Left lung (tissue), 10 donors: Measurements from ENCODE around the gene TBX10. TPM values are rescaled to one million over a fixed set of nuclear protein-coding genes. Genes with fewer than 3 reads are reported as not detected.

Experiments
- ATAC-seq: fragments of 200-7000 bp; cut with Tn5 transposase; one replicate; pipeline ENCODE4 v1.9.1; 2020; ENCODE audit warnings: moderate library complexity
- DNase-seq, 4 donors: peaks; one replicate each; pipeline ENCODE4 v3.0.0-alpha.2; 2013 to 2020
- H3K27ac ChIP-seq, 2 donors: fragments of 200-600 bp; sonication (generic) in 1 of 2; one replicate each; pipeline versions ENCODE4 v1.5.0 to v1.8.0; 2020 to 2021
- H3K27me3 ChIP-seq, 2 donors: fragments of 200-600 bp; sonication (generic) in 1 of 2; one replicate each; pipeline versions ENCODE4 v1.5.0 to v1.8.0; 2020 to 2021
- H3K36me3 ChIP-seq, 2 donors: fragments of 200-600 bp; sonication (generic) in 1 of 2; one replicate each; pipeline versions ENCODE4 v1.5.0 to v1.8.0; 2020 to 2021
- H3K4me1 ChIP-seq, 2 donors: fragments of 200-600 bp; one replicate each; pipeline ENCODE4 v1.8.0; 2021
- H3K4me3 ChIP-seq, 2 donors: fragments of 200-600 bp; sonication (generic) in 1 of 2; one replicate each; pipeline versions ENCODE4 v1.5.0 to v1.8.0; 2020 to 2021; ENCODE audit warnings: mild to moderate bottlenecking in 1 of 2
- H3K9me3 ChIP-seq, 2 donors: fragments of 200-600 bp; sonication (generic) in 1 of 2; one replicate each; pipeline versions ENCODE4 v1.5.0 to v1.8.0; 2020 to 2021
- CTCF ChIP-seq, 2 donors: fragments of 200-600 bp; sonication (generic) in 1 of 2; IDR thresholded peaks; one replicate each; pipeline versions ENCODE4 v1.5.0 to v1.8.0; 2021; ENCODE audit warnings: antibody characterized with exemption in 2 of 2
- intact Hi-C, 2 donors: fragments of 100-400 bp; cut with DNase I; formaldehyde crosslinking; loops; one replicate each; pipeline versions ENCODE4 v1.11.2 to v1.14.2; 2022
- polyA plus RNA-seq, 6 donors: library from polyadenylated mRNA; unstranded; fragments of 120-200 nt; gene quantifications; one replicate each; pipeline ENCODE4 v1.2.1, GENCODE V29; 2013; ENCODE audit not compliant: insufficient read length in 6 of 6
- total RNA-seq, 2 donors: library from RNA; stranded (reverse); fragmentation: NEBNext Ultra II Directional; extraction: Animal tissue kit (Norgen Biotek cat#: 25700); gene quantifications; one replicate each; pipeline ENCODE4 v1.2.1, GENCODE V29; 2021
- donor health status: DM: no; HTN: yes; CAD: no.
- donor health status: DM: no; HTN: no; CAD: no.

TBX10 gene
- total and polyA plus RNA-seq, 8 donors: 0.18 TPM; not detected in 7

- DNase-seq (no peak), ATAC-seq (no peak)
- Histone ChIP-seq H3K36me3 (no peaks in the 10 kb centered on the region), H3K4me3 (no peak overlapping the region), H3K4me1 (no peaks in the 10 kb centered on the region), H3K27ac (no peak overlapping the region), H3K27me3 (peaks cover 0 to 6% of the 10 kb centered on the region in 2 donors), H3K9me3 (no peaks in the 10 kb centered on the region)
- intact Hi-C loops: no loop called here
- no peak for TF ChIP-seq CTCF (IDR thresholded peaks at IDR 0.05)
These were observed 26.7 kb upstream of the TBX10 start for GRCh38 chr11:67666303-67666645.

GRCh38 chr11:67665541-67666302 is 26.2 kb upstream of the TBX10 start:
- Histone ChIP-seq H3K36me3 (no peaks in the 10 kb centered on the region), H3K4me3 (no peak overlapping the region), H3K9me3 (no peaks in the 10 kb centered on the region), H3K27ac (no peak overlapping the region), H3K27me3 (peaks cover 0 to 3% of the 10 kb centered on the region in 2 donors), H3K4me1 (no peaks in the 10 kb centered on the region)
- no peak for TF ChIP-seq CTCF (IDR thresholded peaks at IDR 0.05)
- intact Hi-C loops: no loop called here
- DNase-seq (peak in 1 of 4 donors; percentile 81), ATAC-seq (peak; percentile 87)

GRCh38 chr11:67664696-67665540 is 25.4 kb upstream of the TBX10 start:
- H3K4me1 ChIP-seq: no peaks in the 10 kb centered on the region
- intact Hi-C loops: no loop called here
- no peak overlapping the region for H3K27ac ChIP-seq
- DNase-seq: no peak
- no peak for ATAC-seq
- no peaks in the 10 kb centered on the region for H3K9me3 ChIP-seq
- H3K4me3 ChIP-seq: no peak overlapping the region
- no peak for TF ChIP-seq CTCF (IDR thresholded peaks at IDR 0.05)
- no peaks in the 10 kb centered on the region for H3K36me3 ChIP-seq
- no peaks in the 10 kb centered on the region for H3K27me3 ChIP-seq

GRCh38 chr11:67664213-67664585 is 24.6 kb upstream of the TBX10 start:
- Histone ChIP-seq H3K4me3 (no peak overlapping the region), H3K4me1 (no peaks in the 10 kb centered on the region), H3K27ac (no peak overlapping the region), H3K36me3 (no peaks in the 10 kb centered on the region), H3K27me3 (no peaks in the 10 kb centered on the region), H3K9me3 (no peaks in the 10 kb centered on the region)
- DNase-seq: no peak
- intact Hi-C loops: no loop called here
- no peak for TF ChIP-seq CTCF (IDR thresholded peaks at IDR 0.05)
- ATAC-seq: no peak

GRCh38 chr11:67663532-67664212 is 24.1 kb upstream of the TBX10 start:
- ATAC-seq: no peak
- no peak for DNase-seq
- no peak for TF ChIP-seq CTCF (IDR thresholded peaks at IDR 0.05)

More at GRCh38 chr11:67663532-67664212, 24.1 kb upstream of the TBX10 start:
- Histone ChIP-seq H3K27ac (no peak overlapping the region), H3K36me3 (no peaks in the 10 kb centered on the region), H3K9me3 (no peaks in the 10 kb centered on the region), H3K4me1 (no peaks in the 10 kb centered on the region), H3K27me3 (no peaks in the 10 kb centered on the region), H3K4me3 (no peak overlapping the region)
- intact Hi-C loops: no loop called here
